HepG2 (cell line): ENCODE data around the gene TMPRSS11E. TPM values are rescaled to one million over a fixed set of nuclear protein-coding genes. Genes with fewer than 3 reads are reported as not detected.

Source experiments
- ATAC-seq: fragments of 200-7000 bp; cut with Tn5 transposase; 3 replicates; pipeline ENCODE4 v1.9.1; 2020; ENCODE audit warnings: mild to moderate bottlenecking, moderate library complexity
- BruUV-seq: library from RNA; stranded (reverse); fragments of 400-500 nt; replicated peaks from 2 replicates; lab custom pipeline; 2021; lab: Mats Ljungman, UMichigan
- CTCF ChIA-PET: fragments of 300-600 bp; formaldehyde crosslinking; extraction: SDS; loops from one replicate; lab custom pipeline; 2021; ENCODE audit warnings: low total read pairs, inconsistent platforms, low intra/inter-chr PET ratio; lab: Yijun Ruan, JAX
- POLR2A ChIA-PET: fragments of 350-600 bp; sonication (Branson Sonifier 250); formaldehyde crosslinking; loops from one replicate; lab custom pipeline; 2020; ENCODE audit warnings: antibody characterized with exemption, inconsistent platforms; lab: Yijun Ruan, JAX
- DNase-seq: peaks from one replicate; pipeline ENCODE4 v3.0.0-alpha.2; 2015; ENCODE audit warnings: low spot score
- FAIRE-seq: peaks from 3 replicates; lab custom pipeline; 2011; peaks lifted over from hg19 to GRCh38; lab: Jason Lieb, UNC
- H2AFZ ChIP-seq: one replicate; pipeline ENCODE4 v1.6.1; 2011; ENCODE audit warnings: low read length, inconsistent platforms
- H3K27ac ChIP-seq: fragments of 300-600 bp; 3 replicates; pipeline ENCODE4 v1.8.0; 2011; ENCODE audit warnings: mixed run types, mild to moderate bottlenecking, mixed read lengths, low read length, inconsistent platforms; ENCODE audit not compliant: insufficient read depth; ENCODE audit errors: extremely low read length
- H3K27me3 ChIP-seq, 2 experiments: fragments of 200-600 bp in 1 of 2; 2 replicates in 1 of 2; 3 replicates in 1 of 2; pipeline versions ENCODE4 v1.6.0 to v1.8.0; 2011; ENCODE audit warnings: low read length in 2 of 2, mild to moderate bottlenecking in 2 of 2, moderate library complexity in 2 of 2, inconsistent platforms in 1 of 2; ENCODE audit not compliant: insufficient read depth in 2 of 2, control insufficient read depth in 1 of 2
- H3K36me3 ChIP-seq, 2 experiments: fragments of 200-600 bp in 1 of 2; replicated peaks in 1 of 2; 2 replicates in 1 of 2; 3 replicates in 1 of 2; pipeline versions ENCODE4 v1.5.1 to v1.8.0; 2011; ENCODE audit warnings: low read length in 2 of 2, inconsistent platforms in 1 of 2; ENCODE audit not compliant: insufficient read depth in 2 of 2, control insufficient read depth in 1 of 2
- H3K4me1 ChIP-seq: 2 replicates; pipeline ENCODE4 v1.5.1; 2012; ENCODE audit warnings: low read length, inconsistent platforms; ENCODE audit not compliant: insufficient read depth
- H3K4me2 ChIP-seq: 2 replicates; pipeline ENCODE4 v1.6.0; 2011; ENCODE audit warnings: low read depth, low read length, inconsistent platforms
- H3K4me3 ChIP-seq, 3 experiments: fragments of 200-600 bp in 1 of 3; sonication (generic), shearing (Covaris generic) in 1 of 3; replicated peaks in 1 of 3; 2 replicates each; pipeline ENCODE4 v1.5.1; 2011 to 2016; ENCODE audit warnings: low read length in 3 of 3, inconsistent platforms in 2 of 3, low read depth in 2 of 3, mild to moderate bottlenecking in 2 of 3, control low read depth in 1 of 3, mixed read lengths in 1 of 3; ENCODE audit not compliant: insufficient read depth in 1 of 3
- H3K79me2 ChIP-seq: one replicate; pipeline ENCODE4 v1.6.1; 2011; ENCODE audit warnings: low read length, inconsistent platforms; ENCODE audit not compliant: insufficient read depth
- H3K9ac ChIP-seq: 2 replicates; pipeline ENCODE4 v1.6.0; 2011; ENCODE audit warnings: mild to moderate bottlenecking, low read depth, low read length, inconsistent platforms; ENCODE audit not compliant: insufficient read depth
- H3K9me3 ChIP-seq: 2 replicates; pipeline ENCODE4 v1.5.1; 2012; ENCODE audit warnings: mild to moderate bottlenecking, low read length
- H4K20me1 ChIP-seq: 2 replicates; pipeline ENCODE4 v1.6.0; 2011; ENCODE audit warnings: inconsistent platforms, mild to moderate bottlenecking, low read length, moderate library complexity; ENCODE audit not compliant: insufficient read depth
- CBX1 ChIP-seq: IDR thresholded peaks from one replicate; pipeline ENCODE4 v1.6.1; 2016; ENCODE audit warnings: antibody characterized with exemption, low read depth
- ELF4 ChIP-seq: sonication (generic); formaldehyde crosslinking; IDR thresholded peaks from 2 replicates; pipeline ENCODE4 v1.5.0; 2020; ENCODE audit warnings: missing genetic modification reagents, mild to moderate bottlenecking, moderate library complexity, borderline replicate concordance
- GATA4 ChIP-seq: sonication (generic); IDR thresholded peaks from 2 replicates; pipeline ENCODE4 v1.6.1; 2016; ENCODE audit warnings: antibody characterized with exemption, low read depth, borderline replicate concordance
- HHEX ChIP-seq: IDR thresholded peaks from 2 replicates; pipeline ENCODE4 v1.6.1; 2016; ENCODE audit warnings: control low read depth
- HIVEP1 ChIP-seq: sonication (generic); formaldehyde crosslinking; IDR thresholded peaks from 2 replicates; pipeline ENCODE4 v1.4.0; 2020; ENCODE audit warnings: mild to moderate bottlenecking, missing genetic modification reagents
- HMG20A ChIP-seq: IDR thresholded peaks from 2 replicates; pipeline ENCODE4 v1.6.1; 2016; ENCODE audit warnings: borderline replicate concordance
- MYC ChIP-seq: sonication (generic); formaldehyde crosslinking; IDR thresholded peaks from 2 replicates; pipeline ENCODE4 v1.9.0; 2021; ENCODE audit warnings: missing genetic modification reagents, borderline replicate concordance
- NFRKB ChIP-seq: fragments of 450-650 bp; IDR thresholded peaks from 2 replicates; pipeline ENCODE4 v1.6.1; 2017
- WIZ ChIP-seq: sonication (generic); formaldehyde crosslinking; IDR thresholded peaks from 2 replicates; pipeline ENCODE4 v1.5.1; 2020; ENCODE audit warnings: mild to moderate bottlenecking, missing genetic modification reagents
- ZBTB21 ChIP-seq: sonication (generic); formaldehyde crosslinking; IDR thresholded peaks from 2 replicates; pipeline ENCODE4 v1.4.0; 2020; ENCODE audit warnings: missing genetic modification reagents
- ZBTB38 ChIP-seq: sonication (generic); formaldehyde crosslinking; IDR thresholded peaks from 2 replicates; pipeline ENCODE4 v1.5.1; 2020; ENCODE audit warnings: mild to moderate bottlenecking, missing genetic modification reagents
- ZNF761 ChIP-seq: sonication (generic); formaldehyde crosslinking; conservative IDR thresholded peaks from 2 replicates; pipeline ENCODE4 v1.4.0; 2020; ENCODE audit warnings: mild to moderate bottlenecking, missing genetic modification reagents
- ZSCAN12 ChIP-seq: sonication (generic); formaldehyde crosslinking; IDR thresholded peaks from 2 replicates; pipeline ENCODE4 v1.9.0; 2021; ENCODE audit warnings: mild to moderate bottlenecking, missing genetic modification reagents
- in situ Hi-C: cut with HindIII; loops from 2 replicates; pipeline ENCODE4 v1.10.0; 2017; ENCODE audit warnings: low pct_unique_long_range_greater_than_20kb; ENCODE audit not compliant: extremely low pct_ligation_motif_present
- intact Hi-C: fragments of 100-400 bp; cut with micrococcal nuclease; formaldehyde crosslinking; loops from one replicate; pipeline ENCODE4 v1.10.0; 2022; ENCODE audit not compliant: unreplicated experiment
- polyA plus RNA-seq, 8 experiments: library from polyadenylated mRNA; depleted of rRNA in 3 of 8; stranded (reverse) in 7 of 8; unstranded in 1 of 8; fragments of >200 nt; fragmentation: Illumina TruSeq in 4 of 8; extraction: Trizol in 4 of 8; gene quantifications; 2 replicates each; pipeline versions ENCODE4 v1.2.1 to v1.2.3, GENCODE V29; 2011 to 2016; ENCODE audit warnings: low read depth in 4 of 8, missing spikeins in 1 of 8, mixed read lengths in 1 of 8; ENCODE audit not compliant: insufficient read depth in 1 of 8
- total RNA-seq, 5 experiments: library from RNA; depleted of rRNA; stranded (reverse); fragments of >200 nt; fragmentation: Illumina TruSeq; extraction: Trizol; gene quantifications; 2 replicates each; pipeline ENCODE4 v1.2.3, GENCODE V29; 2016; ENCODE audit warnings: low read depth in 1 of 5
- TF ChIP-seq, protein P1 (sequence below): sonication (generic); formaldehyde crosslinking; IDR thresholded peaks from 2 replicates; pipeline ENCODE4 v1.4.0; 2020; ENCODE audit warnings: mild to moderate bottlenecking, low read depth, missing genetic modification reagents
- TF ChIP-seq, protein P2 (sequence below): IDR thresholded peaks from 2 replicates; pipeline ENCODE4 v1.6.1; 2018; ENCODE audit warnings: missing genetic modification reagents, mild to moderate bottlenecking, missing compliant biosample characterization
- TF ChIP-seq, protein P3 (sequence below): sonication (generic); formaldehyde crosslinking; IDR thresholded peaks from 2 replicates; pipeline ENCODE4 v1.8.1; 2023; ENCODE audit warnings: mild to moderate bottlenecking, inconsistent platforms, moderate library complexity, missing genetic modification reagents, borderline replicate concordance

The TMPRSS11E gene
- total and polyA plus RNA-seq, 2 of the 13 experiments (the other 11 are each of a cell fraction or from before 2014, with no cell fraction given), result not detected

DNA sequence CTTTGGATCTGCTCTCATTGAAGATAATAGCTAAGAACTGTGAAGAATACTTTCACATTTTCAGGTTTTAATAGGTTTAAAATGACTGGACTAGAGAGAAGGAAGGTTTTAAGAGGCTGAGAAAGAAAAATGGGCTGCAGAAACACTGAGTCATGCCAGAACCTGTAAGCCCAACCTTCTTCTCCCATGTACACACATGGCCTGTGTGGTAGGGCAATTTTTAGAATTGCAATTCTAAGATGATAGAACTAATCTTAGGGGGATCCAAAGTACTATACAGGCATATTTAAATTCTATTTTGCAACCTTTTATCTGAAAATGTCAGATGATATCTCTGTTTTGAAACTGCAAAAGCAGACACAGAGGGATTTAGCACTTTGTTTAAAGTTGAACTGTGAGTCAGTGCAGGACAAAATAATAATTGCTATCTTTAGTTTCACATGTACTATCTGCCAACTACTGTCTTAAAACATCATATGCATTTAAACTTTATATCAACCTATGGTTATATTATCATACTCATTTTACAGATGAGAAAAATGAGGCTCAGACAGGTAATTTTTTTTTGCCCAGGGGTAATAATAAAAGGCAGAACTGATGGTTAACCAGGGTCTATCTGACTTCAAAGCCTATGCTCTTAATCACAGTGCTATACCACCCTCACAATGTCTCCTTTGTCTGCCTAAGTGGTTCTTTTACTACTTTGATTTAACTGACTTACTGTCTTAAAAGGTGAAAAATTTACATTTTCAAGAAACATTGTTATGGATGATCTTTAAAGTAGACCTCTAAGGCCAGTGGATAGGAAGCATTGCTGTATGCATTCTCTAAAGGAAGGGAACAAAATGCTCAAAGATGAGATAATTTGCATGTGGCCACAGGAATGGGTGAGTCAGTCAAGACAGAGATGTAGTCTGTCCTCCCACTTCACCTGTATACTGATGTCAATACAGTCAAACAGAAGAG lies 4.3 kb downstream of the TMPRSS11E start:
- Histone ChIP-seq H3K4me1 (no peaks in the 10 kb centered on the region), H3K4me2 (no peak overlapping the region), H3K9ac (no peak overlapping the region), H3K36me3 (no peaks in the 10 kb centered on the region), H3K79me2 (no peaks in the 10 kb centered on the region), H2AFZ (no peak overlapping the region), H4K20me1 (no peaks in the 10 kb centered on the region), H3K27ac (no peak overlapping the region), H3K4me3 (no peak overlapping the region), H3K27me3 (no peaks in the 10 kb centered on the region), H3K9me3 (no peaks in the 10 kb centered on the region)
- in situ Hi-C loops, result no loop called here
- ATAC-seq, result no peak
- no TSS peak for BruUV-seq
- ChIA-PET POLR2A (no interaction called here), CTCF (no interaction called here)
- TF ChIP-seq WIZ (CRISPR knock-in tag) (no peak), HMG20A (CRISPR knock-in tag) (no peak), ZBTB21 (no peak), ZBTB38 (CRISPR knock-in tag) (no peak), ZNF761 (no peak), ELF4 (CRISPR knock-in tag) (no peak), GATA4 (no peak), HIVEP1 (no peak), NFRKB (no peak), MYC (CRISPR knock-in tag) (no peak), HHEX (CRISPR knock-in tag) (no peak), CBX1 (no peak), ZSCAN12 (no peak)
- TF ChIP-seq, protein P1, sequence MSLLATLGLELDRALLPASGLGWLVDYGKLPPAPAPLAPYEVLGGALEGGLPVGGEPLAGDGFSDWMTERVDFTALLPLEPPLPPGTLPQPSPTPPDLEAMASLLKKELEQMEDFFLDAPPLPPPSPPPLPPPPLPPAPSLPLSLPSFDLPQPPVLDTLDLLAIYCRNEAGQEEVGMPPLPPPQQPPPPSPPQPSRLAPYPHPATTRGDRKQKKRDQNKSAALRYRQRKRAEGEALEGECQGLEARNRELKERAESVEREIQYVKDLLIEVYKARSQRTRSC (CRISPR knock-in tag), result no peak
- TF ChIP-seq, protein P2, sequence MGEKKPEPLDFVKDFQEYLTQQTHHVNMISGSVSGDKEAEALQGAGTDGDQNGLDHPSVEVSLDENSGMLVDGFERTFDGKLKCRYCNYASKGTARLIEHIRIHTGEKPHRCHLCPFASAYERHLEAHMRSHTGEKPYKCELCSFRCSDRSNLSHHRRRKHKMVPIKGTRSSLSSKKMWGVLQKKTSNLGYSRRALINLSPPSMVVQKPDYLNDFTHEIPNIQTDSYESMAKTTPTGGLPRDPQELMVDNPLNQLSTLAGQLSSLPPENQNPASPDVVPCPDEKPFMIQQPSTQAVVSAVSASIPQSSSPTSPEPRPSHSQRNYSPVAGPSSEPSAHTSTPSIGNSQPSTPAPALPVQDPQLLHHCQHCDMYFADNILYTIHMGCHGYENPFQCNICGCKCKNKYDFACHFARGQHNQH (CRISPR knock-in tag), result no peak
- TF ChIP-seq, protein P3, sequence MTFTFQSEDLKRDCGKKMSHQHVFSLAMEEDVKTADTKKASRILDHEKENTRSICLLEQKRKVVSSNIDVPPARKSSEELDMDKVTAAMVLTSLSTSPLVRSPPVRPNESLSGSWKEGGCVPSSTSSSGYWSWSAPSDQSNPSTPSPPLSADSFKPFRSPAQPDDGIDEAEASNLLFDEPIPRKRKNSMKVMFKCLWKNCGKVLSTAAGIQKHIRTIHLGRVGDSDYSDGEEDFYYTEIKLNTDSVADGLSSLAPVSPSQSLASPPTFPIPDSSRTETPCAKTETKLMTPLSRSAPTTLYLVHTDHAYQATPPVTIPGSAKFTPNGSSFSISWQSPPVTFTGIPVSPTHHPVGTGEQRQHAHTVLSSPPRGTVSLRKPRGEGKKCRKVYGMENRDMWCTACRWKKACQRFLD (CRISPR knock-in tag), result no peak
- intact Hi-C loops, result no loop called here
- no peak for FAIRE-seq
- no peak for DNase-seq
